Measurements from ENCODE around the gene FOXK1.
"Not testable (repeated sequence)": the region's sequence is repeated elsewhere in the genome, so short reads cannot be mapped to it uniquely, and the experiment has no call there.

Gene FOXK1

DNA sequence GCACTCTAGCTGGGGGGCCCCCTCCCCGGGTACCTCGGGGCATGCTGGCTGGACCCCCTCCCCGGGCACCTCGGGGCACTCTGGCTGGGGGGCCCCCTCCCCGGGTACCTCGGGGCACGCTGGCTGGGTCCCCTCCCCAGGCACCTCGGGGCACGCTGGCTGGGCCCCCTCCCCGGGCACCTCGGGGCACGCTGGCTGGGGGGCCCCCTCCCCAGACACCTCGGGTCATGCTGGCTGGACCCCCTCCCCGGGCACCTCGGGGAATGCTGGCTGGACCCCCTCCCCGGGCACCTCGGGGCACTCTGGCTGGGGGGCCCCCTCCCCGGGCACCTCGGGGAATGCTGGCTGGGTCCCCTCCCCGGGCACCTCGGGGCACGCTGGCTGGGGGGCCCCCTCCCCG lies 120.5 kb downstream of the FOXK1 start:
- DNase-seq, result not testable (repeated sequence)

- DNase-seq, result no peak
Measured at GRCh38 chr7:4803397-4804241, 121.5 kb downstream of the FOXK1 start.

DNA sequence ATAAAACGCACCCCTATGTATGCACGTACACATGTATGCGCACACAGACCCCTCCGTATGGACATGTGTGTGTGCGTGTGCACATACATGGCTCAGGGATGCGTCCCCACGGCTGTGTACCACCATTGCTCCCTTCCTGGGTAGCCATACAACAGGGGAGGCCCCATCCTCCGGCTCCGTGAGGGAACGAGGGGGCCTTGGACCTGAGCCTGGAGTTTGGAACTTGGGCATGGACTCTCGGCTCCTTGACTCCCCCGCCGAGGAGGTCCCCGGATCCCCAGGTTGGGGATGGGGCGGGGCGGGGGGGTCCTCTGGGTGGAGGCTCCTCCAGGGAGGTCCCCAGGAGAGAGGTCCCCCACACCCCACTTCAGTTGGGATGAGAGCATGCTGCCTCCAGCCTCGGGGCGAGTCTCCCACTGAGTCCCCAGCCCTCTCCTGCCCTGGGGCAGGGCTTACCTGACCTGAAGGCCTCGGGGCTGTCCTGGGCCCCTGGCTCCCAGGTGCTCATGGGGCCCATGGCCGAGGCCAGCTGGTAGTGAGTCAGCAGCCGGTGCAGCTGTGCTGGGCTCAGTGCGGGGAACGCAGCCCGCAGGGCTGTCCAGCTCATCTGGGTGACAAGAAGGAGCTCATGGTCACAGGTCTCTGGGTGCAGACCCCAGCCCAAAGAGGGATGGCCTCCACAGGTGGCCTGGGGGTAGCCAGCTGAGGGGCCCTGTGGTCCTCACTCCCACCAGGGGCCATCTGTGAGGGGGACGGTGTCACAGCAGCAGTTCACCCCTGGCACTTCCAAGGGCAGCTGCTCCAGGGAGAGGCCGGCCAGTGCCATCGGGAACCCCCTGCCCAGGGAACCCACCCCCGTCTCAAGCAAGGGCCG lies 123.3 kb downstream of the FOXK1 start:
- no peak for DNase-seq

DNA sequence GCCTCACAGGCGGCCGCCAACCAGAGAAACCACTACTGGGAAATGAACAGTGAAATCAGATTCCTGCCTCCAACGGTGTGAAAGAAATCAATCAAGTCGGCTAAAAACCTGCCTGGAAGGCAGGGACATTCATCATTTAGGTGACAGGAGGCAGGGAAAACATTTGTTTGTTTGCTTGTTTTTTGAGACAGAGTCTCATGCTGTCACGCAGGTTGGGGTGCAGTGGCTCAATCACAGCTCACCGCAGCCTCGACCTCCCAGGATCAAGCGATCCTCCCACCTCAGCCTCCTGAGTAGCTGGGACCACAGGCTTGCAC lies 123.8 kb downstream of the FOXK1 start:
- no peak for DNase-seq

DNA sequence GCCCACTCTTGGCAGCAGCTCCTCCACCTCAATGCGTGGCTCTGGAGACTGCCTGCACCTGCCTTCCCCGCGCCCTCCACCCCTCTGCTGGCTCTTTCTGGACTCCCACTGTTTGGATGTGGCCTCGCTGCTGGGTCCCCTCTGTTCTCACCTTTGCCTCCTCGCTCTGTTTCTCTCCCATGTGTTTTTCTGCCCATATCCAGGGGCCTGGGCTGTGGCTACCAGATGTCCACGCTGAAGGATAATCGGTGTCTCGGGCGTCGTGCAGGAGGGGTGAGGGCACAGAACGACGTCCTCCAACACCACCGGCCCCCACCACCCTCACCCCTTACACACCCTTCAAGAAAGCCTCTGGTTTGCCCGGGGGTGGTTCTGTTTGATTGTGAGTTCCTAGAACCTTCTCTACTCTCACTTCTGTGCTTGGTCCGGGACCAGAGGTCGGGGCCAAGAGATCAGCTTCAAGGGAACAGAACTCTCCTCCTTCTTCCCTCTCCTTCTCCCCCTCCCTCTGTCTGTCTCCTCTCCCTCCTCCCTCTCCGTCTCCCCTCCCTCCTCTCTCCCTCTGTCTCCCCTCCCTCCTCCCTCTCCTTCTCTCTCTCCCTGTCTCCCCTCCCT lies 125.0 kb downstream of the FOXK1 start:
- DNase-seq, result no peak

DNA sequence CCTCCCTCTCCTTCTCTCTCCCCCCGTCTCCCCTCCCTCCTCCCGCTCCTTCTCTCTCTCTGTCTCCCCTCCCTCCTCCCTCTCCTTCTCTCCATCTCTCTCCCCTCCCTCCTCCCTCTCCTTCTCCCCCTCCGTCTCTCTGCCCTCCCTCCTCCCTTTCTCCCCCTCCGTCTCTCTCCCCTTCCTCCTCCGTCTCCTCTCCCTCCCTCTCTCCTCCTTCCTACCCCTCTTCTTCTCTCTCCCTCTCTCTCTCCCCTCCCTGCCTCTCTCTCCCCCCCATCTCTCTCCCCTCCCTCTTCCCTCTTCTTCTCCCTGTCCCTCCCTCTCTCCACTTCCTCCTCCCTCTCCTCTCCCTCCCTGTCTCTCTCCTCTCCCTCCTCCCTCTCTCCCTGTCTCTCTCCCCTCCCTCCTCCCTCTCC lies 125.5 kb downstream of the FOXK1 start:
- no peak for DNase-seq

DNA sequence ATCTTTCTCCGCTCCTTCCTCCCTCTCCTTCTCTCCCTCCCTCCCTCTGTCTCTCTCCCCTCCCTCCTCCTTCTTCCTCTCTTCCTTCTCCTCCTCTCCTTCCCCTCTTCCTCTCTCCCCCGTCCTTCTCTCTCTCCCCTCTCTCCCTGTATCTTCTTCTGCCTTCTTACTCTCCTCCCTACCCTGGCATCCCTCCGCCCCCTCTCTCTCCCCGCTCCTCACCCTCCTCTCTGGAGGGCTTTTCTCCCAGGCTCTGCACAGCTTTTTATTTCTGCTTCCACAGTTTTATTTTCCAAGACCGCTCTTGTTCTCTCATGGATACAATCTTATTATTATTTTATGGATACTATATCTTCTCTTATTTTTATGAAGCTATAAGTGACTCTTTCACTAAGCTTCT lies 125.9 kb downstream of the FOXK1 start:
- DNase-seq, result no peak

GRCh38 chr7:4808565-4808964 lies 126.5 kb downstream of the FOXK1 start:
- DNase-seq, result no peak

- no peak for DNase-seq
Measured at GRCh38 chr7:4809091-4809591, 127.0 kb downstream of the FOXK1 start.

GRCh38 chr7:4809666-4810065 lies 127.6 kb downstream of the FOXK1 start:
- DNase-seq, result no peak

DNA sequence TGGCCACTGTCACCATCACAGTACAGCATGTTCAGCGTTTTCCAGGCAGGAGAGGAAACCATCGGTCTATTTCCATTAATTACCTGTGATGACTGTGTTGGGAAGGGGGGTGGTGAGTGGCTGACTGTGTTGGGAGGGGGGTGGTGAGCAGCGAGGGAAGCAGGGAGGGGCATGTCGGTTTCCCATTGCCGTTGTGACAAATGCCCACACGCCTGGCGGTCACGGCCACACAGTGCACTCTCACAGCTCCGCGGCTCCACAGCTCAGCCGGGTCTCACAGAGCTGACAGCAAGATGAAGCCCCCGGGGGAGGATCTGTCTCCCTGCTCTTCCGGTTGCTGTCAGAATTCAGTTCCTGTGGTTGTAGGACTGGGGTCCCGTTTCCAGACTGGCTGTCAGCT lies 132.3 kb downstream of the FOXK1 start:
- DNase-seq, result no peak

DNA sequence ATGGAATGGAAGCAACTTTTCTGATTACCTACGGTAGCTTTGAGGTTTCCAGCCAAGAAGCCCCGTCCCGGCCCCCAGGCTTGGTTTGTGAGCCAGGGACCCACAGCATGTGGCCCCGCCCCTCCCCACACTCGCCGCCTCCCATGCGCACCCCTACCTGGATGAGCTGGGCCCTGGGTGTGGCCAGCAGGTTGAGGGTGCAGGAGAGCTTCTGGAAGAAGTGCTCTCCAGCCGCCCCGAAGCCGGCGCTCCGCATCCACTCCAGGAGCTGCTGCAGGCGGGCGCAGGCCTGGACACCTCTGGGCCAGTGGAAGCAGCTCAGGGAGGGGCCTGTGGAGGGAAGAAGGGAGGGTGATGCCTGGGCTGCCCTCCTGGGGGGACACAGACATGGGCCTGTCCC lies 133.0 kb downstream of the FOXK1 start:
- no peak for DNase-seq

- DNase-seq, result no peak
Measured at GRCh38 chr7:4815609-4816418, 133.7 kb downstream of the FOXK1 start.

GRCh38 chr7:4816419-4817080 lies 134.5 kb downstream of the FOXK1 start:
- DNase-seq, result no peak

DNA sequence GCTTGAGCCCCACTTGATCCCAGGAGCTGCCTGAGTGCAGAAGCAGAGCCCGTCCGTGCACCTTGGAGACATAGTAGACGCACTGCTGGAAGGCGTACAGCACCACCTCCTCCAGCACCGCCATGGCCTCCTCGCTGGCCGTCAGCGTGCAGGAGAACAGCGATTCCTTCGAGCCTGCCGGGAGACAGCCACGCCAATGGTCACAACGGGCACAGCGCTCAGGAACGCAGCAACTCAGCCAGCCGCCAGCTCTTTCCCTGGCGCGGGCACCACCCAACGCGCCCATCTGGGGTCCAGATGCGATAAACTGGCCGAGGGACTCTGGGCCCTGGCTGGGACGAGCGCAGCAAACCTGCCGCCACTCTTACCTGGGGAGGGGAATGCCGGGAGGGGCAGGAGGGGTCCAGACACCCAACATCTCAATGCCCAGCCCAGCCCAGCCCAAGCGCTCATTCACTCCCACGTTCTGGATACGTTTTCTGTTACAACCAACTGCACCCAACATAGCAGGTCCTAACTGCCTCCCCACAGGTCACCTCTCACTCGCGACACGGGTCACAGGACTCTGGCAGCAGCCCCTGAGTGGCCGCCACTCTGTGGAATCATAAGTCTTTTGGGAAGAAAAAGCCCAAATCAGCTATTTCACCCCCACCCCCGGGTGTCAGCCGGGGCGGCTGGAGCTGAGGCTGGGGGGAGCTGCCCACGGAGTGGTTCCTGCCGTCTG lies 135.2 kb downstream of the FOXK1 start:
- no peak for DNase-seq

GRCh38 chr7:4818000-4818794 lies 136.1 kb downstream of the FOXK1 start:
- DNase-seq, result no peak

DNA sequence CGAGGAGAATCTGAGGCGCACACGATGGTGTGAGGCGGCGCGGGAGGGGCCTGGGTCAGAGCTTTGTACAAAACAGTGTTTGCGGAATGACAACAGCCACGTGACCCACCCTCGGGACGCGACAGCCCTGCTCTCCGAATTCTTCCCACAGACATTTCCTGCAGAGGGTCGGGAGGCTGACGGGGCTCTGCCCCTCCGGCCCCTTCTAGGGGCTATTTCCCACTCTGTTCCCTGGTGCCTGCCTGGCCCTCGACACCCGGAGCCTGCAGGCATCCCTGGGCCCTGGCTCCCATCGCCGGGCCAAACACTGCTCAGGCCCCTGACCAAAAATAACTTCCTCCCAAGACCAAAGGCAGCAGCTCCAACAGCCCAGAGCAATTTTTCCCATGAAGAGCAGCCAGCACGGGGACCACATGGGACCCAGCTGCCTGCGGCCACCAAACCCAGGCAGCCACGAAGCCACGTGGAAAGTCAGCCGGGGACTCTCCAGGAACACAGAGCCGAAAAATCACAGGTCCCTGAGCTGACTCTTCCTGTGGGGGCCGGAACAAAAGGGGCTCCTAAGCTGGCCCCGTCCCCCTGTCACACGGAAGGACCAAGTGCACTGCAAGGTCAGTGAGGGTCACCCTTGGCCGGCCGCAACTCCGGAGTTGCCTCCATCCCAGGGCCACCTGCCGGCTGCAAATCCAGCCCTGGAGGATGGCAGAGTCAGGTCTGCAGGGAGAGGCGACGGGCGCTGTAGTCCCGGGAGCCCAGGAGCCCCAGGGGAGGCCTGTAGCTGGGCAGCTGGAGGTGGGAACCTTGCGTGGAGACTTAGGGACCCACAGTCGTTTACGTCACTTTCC lies 137.7 kb downstream of the FOXK1 start:
- DNase-seq, result no peak

DNA sequence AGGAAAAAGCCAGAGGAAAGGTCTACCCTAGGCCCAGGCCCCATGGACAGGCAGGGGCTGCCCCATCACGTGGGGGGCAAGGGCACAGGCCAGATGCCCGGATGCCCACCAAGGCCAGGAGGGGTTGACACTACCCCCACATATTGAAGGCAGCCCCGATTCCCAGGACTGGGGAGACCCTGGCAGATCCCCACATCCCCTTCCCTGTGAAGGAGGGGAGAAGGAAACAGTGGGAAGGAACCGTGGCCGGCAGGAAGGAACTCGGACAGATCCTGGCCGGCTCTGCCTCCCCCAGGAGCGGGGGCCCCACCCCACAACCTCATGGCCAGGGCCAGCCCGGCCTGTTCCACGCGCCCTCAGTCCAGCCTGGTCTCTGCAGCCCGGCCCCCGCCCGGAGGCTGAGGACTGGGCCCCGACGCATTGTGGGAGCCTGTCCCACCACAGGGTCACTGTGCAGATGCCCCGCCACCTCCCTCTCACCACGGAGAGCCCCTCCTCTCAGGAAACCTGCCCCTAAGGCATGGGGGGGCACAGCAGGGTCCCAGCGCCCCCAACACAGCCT lies 138.4 kb downstream of the FOXK1 start:
- DNase-seq, result no peak
